ENCODE data around the gene PHF1.

PHF1 gene

GRCh38 chr6:33452496-33452895 lies 41.7 kb downstream of the PHF1 start:
- DNase-seq (ENCODE audit: low read depth in 1 of 2, low spot score in 1 of 2): no peak
- no peak for TF ChIP-seq GABPA (IDR thresholded peaks at IDR 0.05; ENCODE audit: low read depth)
- H3K27ac ChIP-seq (replicated peaks): no peak overlapping the region
- no peaks in the 10 kb centered on the region for H3K27me3 ChIP-seq (ENCODE audit: insufficient read depth, poor library complexity, severe bottlenecking)
- no peak overlapping the region for H3K4me3 ChIP-seq (replicated peaks; ENCODE audit: insufficient read depth, low read length)

- Histone ChIP-seq H3K27me3 (ENCODE audit: insufficient read depth, poor library complexity, severe bottlenecking) (no peaks in the 10 kb centered on the region), H3K27ac (replicated peaks) (peak overlapping the region; percentile 69), H3K4me3 (replicated peaks; ENCODE audit: insufficient read depth, low read length) (peak overlapping the region; percentile 85)
- no peak for TF ChIP-seq GABPA (IDR thresholded peaks at IDR 0.05; ENCODE audit: low read depth)
- TF ChIP-seq CTCF (IDR thresholded peaks at IDR 0.05; ENCODE audit: insufficient read depth, low read length): no peak
- TF ChIP-seq SPI1 (IDR thresholded peaks at IDR 0.05; ENCODE audit: borderline replicate concordance, low read depth): peak; percentile 45; the same call in 1 of the 2 replicates
- TF ChIP-seq REST (IDR thresholded peaks at IDR 0.05; ENCODE audit: insufficient replicate concordance, low read depth): no peak
- TF ChIP-seq POLR2AphosphoS5 (IDR thresholded peaks at IDR 0.05; ENCODE audit: low read depth): no peak
- peak in 1 of 2 experiments; percentile 11 for DNase-seq (ENCODE audit: low read depth in 1 of 2, low spot score in 1 of 2)
Measured at GRCh38 chr6:33453393-33454008, 42.7 kb downstream of the PHF1 start.

GRCh38 chr6:33454009-33454946 lies 43.5 kb downstream of the PHF1 start, which contains the start of gene ZBTB9:
ZBTB9 (plus strand) TSS chr6:33454576; CDS start chr6:33455101, 525 bp downstream.
- Histone ChIP-seq H3K27ac (replicated peaks) (peak within 1 kb of the TSS; percentile 69), H3K4me3 (replicated peaks; ENCODE audit: insufficient read depth, low read length) (peak within 1 kb of the TSS; percentile 85), H3K27me3 (ENCODE audit: insufficient read depth, poor library complexity, severe bottlenecking) (no peaks in the 10 kb centered on the region)
- TF ChIP-seq SPI1 (IDR thresholded peaks at IDR 0.05; ENCODE audit: borderline replicate concordance, low read depth) (no peak), CTCF (IDR thresholded peaks at IDR 0.05; ENCODE audit: insufficient read depth, low read length) (no peak), GABPA (IDR thresholded peaks at IDR 0.05; ENCODE audit: low read depth) (peak; percentile 82), REST (IDR thresholded peaks at IDR 0.05; ENCODE audit: insufficient replicate concordance, low read depth) (no peak), POLR2AphosphoS5 (IDR thresholded peaks at IDR 0.05; ENCODE audit: low read depth) (peak; percentile 75)
- peak; percentile 93 to 97 for DNase-seq (ENCODE audit: low read depth in 1 of 2, low spot score in 1 of 2)

GRCh38 chr6:33455051-33455450 lies 44.2 kb downstream of the PHF1 start:
- Histone ChIP-seq H3K27me3 (ENCODE audit: insufficient read depth, poor library complexity, severe bottlenecking) (no peaks in the 10 kb centered on the region), H3K4me3 (replicated peaks; ENCODE audit: insufficient read depth, low read length) (peak overlapping the region; percentile 85), H3K27ac (replicated peaks) (no peak overlapping the region; the same call in 1 of the 2 replicates)
- no peak for DNase-seq (ENCODE audit: low read depth in 1 of 2, low spot score in 1 of 2)
- no peak for TF ChIP-seq POLR2AphosphoS5 (IDR thresholded peaks at IDR 0.05; ENCODE audit: low read depth)
- no peak for TF ChIP-seq GABPA (IDR thresholded peaks at IDR 0.05; ENCODE audit: low read depth)
- TF ChIP-seq REST (IDR thresholded peaks at IDR 0.05; ENCODE audit: insufficient replicate concordance, low read depth): no peak
- TF ChIP-seq CTCF (IDR thresholded peaks at IDR 0.05; ENCODE audit: insufficient read depth, low read length): no peak
- TF ChIP-seq SPI1 (IDR thresholded peaks at IDR 0.05; ENCODE audit: borderline replicate concordance, low read depth): no peak
